Measurements from ENCODE around the gene CST11. TPM values are rescaled to one million over a fixed set of nuclear protein-coding genes. Genes with fewer than 3 reads are reported as not detected.

Gene CST11
- polyA plus RNA-seq, 1 donor (not counting 4 experiments of a cell fraction or from before 2014, with no cell fraction given) = not detected

- H3K4me2 ChIP-seq (ENCODE audit: control insufficient read depth, extremely low read depth, insufficient read depth, low read depth, low read length) = no peak overlapping the region
- H4K20me1 ChIP-seq (ENCODE audit: control insufficient read depth, extremely low read depth, insufficient read depth, low read length) = peaks cover 5% of the 10 kb centered on the region
- TF ChIP-seq EZH2 (IDR thresholded peaks at IDR 0.05; ENCODE audit: low read length) = no peak
- TF ChIP-seq CTCF (optimal IDR thresholded peaks at IDR 0.05 in 1 of 3, IDR thresholded peaks at IDR 0.05 in 1 of 3, conservative IDR thresholded peaks at IDR 0.05 in 1 of 3; ENCODE audit: extremely low read depth in 1 of 3, insufficient read depth in 2 of 3, low read length in 3 of 3) = no peak
- DNase-seq (ENCODE audit: low read depth, low spot score) (no peak), FAIRE-seq (no peak)
- H3K9me1 ChIP-seq (ENCODE audit: control insufficient read depth, extremely low read depth, insufficient read depth, low read length) = no peaks in the 10 kb centered on the region
- H3K4me3 ChIP-seq (ENCODE audit: control insufficient read depth in 2 of 3, extremely low read depth in 1 of 3, insufficient read depth in 2 of 3, low read depth in 1 of 3, low read length in 3 of 3) = no peak overlapping the region
- H3K79me2 ChIP-seq (ENCODE audit: control insufficient read depth, insufficient read depth, low read length) = peaks cover 48% of the 10 kb centered on the region
- no peak overlapping the region for H3K9ac ChIP-seq (ENCODE audit: control insufficient read depth, extremely low read depth, insufficient read depth, low read length)
- H3K27me3 ChIP-seq (ENCODE audit: control insufficient read depth, extremely low read depth, insufficient read depth, low read length) = no peaks in the 10 kb centered on the region
- dilution Hi-C loops (cut with MboI; ENCODE audit: extremely low pct_ligation_motif_present, low sequenced_read_pairs) = loop anchor here (25.0 kb wide), 1 partner anchor 211 kb away; the partner anchor contains the start of gene CST9
- peaks cover 10% of the 10 kb centered on the region for H3K4me1 ChIP-seq (ENCODE audit: control insufficient read depth, extremely low read depth, insufficient read depth, low read length)
- H3K36me3 ChIP-seq (ENCODE audit: control insufficient read depth in 2 of 2, extremely low read depth in 1 of 2, insufficient read depth in 2 of 2, low read length in 2 of 2) = peaks cover 5 to 8% of the 10 kb centered on the region in 2 experiments
- no peak overlapping the region for H3K27ac ChIP-seq (ENCODE audit: control insufficient read depth, insufficient read depth, low read length)
- no peak overlapping the region for H2AFZ ChIP-seq (ENCODE audit: control insufficient read depth, low read length)
- no peaks in the 10 kb centered on the region for H3K9me3 ChIP-seq (ENCODE audit: control insufficient read depth, low read depth, low read length)
Measured at GRCh38 chr20:23401051-23401450, 51.6 kb downstream of the CST11 start.

Small RNA genes lying within 50 kb of the gene (small RNA-seq; reads per million reads assigned to genes)
- gene RF00019 (ENCODE audit: insufficient read length in 3 of 3, low read depth in 3 of 3, low replicate concordance in 1 of 3) = 0 reads per million in 3 experiments

Other genes with a start within 250 kb of the CST11 start
- 22.1 to 30.6 TPM (median 25.8 TPM) in 3 replicates for gene NXT1, start 102.1 kb downstream of the CST11 start, polyA plus RNA-seq
- 9.8 to 12.4 TPM (median 11.7 TPM) in 3 replicates for gene GZF1, start 90.7 kb downstream of the CST11 start, polyA plus RNA-seq
- gene NAPB, start 31.4 kb downstream of the CST11 start, polyA plus RNA-seq = 3.7 to 11.6 TPM (median 9.5 TPM) in 3 replicates
- gene CSTL1, start 13.2 kb downstream of the CST11 start, polyA plus RNA-seq = not detected in 3 replicates
- gene CST8, start 38.2 kb upstream of the CST11 start, polyA plus RNA-seq = not detected in 3 replicates
- gene CST9L, start 115.6 kb upstream of the CST11 start, polyA plus RNA-seq = not detected in 3 replicates
- not detected in 3 replicates for gene CST9, start 153.0 kb upstream of the CST11 start, polyA plus RNA-seq
- gene CST3, start 185.1 kb upstream of the CST11 start, polyA plus RNA-seq = 193 to 339 TPM (median 194 TPM) in 3 replicates
- gene CST4, start 236.2 kb upstream of the CST11 start, polyA plus RNA-seq = not detected in 3 replicates